ENCODE data around the gene KCTD14. TPM values are rescaled to one million over a fixed set of nuclear protein-coding genes. Genes with fewer than 3 reads are reported as not detected.
A peak's percentile ranks its signal among the peaks of the same experiment; 100 is the strongest.

KCTD14 gene
- polyA plus RNA-seq, 2 of the 4 experiments (the other 2 are of a cell fraction): 2.7 to 3.2 TPM

- Histone ChIP-seq H3K9me3 (no peaks in the 10 kb centered on the region), H3K4me2 (no peak overlapping the region), H3K4me1 (peaks cover 37% of the 10 kb centered on the region), H3K4me3 (no peak overlapping the region), H3K27ac (peak overlapping the region in 1 of 2 experiments; percentile 82; a peak in 3 of 6 replicates)
- no peak for FAIRE-seq
- no peak for DNase-seq (ENCODE audit: low read depth in 1 of 2, low spot score in 1 of 2)
- ChIA-PET POLR2A (no interaction called here), CTCF (interaction anchor here (5.7 kb wide), 1 partner anchor 7 kb away, joined by 59 read pairs; no protein-coding TSS in a partner anchor)
- TF ChIP-seq CHD2 (IDR thresholded peaks at IDR 0.05; ENCODE audit: low read length, partially characterized antibody): no peak
- TF ChIP-seq PHF8 (IDR thresholded peaks at IDR 0.05; ENCODE audit: borderline replicate concordance, low read depth): no peak
- no peak for TF ChIP-seq JUN (IDR thresholded peaks at IDR 0.05)
- no peak for TF ChIP-seq BHLHE40 (IDR thresholded peaks at IDR 0.05; ENCODE audit: low read depth, low read length)
- TF ChIP-seq, protein P1, sequence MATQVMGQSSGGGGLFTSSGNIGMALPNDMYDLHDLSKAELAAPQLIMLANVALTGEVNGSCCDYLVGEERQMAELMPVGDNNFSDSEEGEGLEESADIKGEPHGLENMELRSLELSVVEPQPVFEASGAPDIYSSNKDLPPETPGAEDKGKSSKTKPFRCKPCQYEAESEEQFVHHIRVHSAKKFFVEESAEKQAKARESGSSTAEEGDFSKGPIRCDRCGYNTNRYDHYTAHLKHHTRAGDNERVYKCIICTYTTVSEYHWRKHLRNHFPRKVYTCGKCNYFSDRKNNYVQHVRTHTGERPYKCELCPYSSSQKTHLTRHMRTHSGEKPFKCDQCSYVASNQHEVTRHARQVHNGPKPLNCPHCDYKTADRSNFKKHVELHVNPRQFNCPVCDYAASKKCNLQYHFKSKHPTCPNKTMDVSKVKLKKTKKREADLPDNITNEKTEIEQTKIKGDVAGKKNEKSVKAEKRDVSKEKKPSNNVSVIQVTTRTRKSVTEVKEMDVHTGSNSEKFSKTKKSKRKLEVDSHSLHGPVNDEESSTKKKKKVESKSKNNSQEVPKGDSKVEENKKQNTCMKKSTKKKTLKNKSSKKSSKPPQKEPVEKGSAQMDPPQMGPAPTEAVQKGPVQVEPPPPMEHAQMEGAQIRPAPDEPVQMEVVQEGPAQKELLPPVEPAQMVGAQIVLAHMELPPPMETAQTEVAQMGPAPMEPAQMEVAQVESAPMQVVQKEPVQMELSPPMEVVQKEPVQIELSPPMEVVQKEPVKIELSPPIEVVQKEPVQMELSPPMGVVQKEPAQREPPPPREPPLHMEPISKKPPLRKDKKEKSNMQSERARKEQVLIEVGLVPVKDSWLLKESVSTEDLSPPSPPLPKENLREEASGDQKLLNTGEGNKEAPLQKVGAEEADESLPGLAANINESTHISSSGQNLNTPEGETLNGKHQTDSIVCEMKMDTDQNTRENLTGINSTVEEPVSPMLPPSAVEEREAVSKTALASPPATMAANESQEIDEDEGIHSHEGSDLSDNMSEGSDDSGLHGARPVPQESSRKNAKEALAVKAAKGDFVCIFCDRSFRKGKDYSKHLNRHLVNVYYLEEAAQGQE (IDR thresholded peaks at IDR 0.05): no peak
- no peak for TF ChIP-seq EHMT2 (IDR thresholded peaks at IDR 0.05; ENCODE audit: low read depth)
- ATAC-seq: no peak
- WGBS (ENCODE audit: missing lambda C conversion rate): 91% methylated on average over 8 of the region's 8 CpGs
Measured at GRCh38 chr11:78038697-78039313, 15.7 kb upstream of the KCTD14 start.

- DNase-seq (ENCODE audit: low read depth in 1 of 2, low spot score in 1 of 2): no peak
- no peak for ATAC-seq
- Histone ChIP-seq H3K27ac (peak overlapping the region in 1 of 2 experiments; percentile 40; a peak in 2 of 6 replicates), H3K4me3 (no peak overlapping the region), H3K4me1 (peaks cover 38% of the 10 kb centered on the region), H3K4me2 (no peak overlapping the region), H3K9me3 (no peaks in the 10 kb centered on the region)
- TF ChIP-seq TFCP2L1 (CRISPR knock-in tag; IDR thresholded peaks at IDR 0.05) (no peak), HDAC2 (IDR thresholded peaks at IDR 0.05) (no peak), ZNF302 (CRISPR knock-in tag; IDR thresholded peaks at IDR 0.05) (no peak), NR3C1 (IDR thresholded peaks at IDR 0.05) (no peak), PHF8 (IDR thresholded peaks at IDR 0.05; ENCODE audit: borderline replicate concordance, low read depth) (no peak)
- TF ChIP-seq, protein P2, sequence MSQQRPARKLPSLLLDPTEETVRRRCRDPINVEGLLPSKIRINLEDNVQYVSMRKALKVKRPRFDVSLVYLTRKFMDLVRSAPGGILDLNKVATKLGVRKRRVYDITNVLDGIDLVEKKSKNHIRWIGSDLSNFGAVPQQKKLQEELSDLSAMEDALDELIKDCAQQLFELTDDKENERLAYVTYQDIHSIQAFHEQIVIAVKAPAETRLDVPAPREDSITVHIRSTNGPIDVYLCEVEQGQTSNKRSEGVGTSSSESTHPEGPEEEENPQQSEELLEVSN (IDR thresholded peaks at IDR 0.05; ENCODE audit: borderline replicate concordance, low read depth): no peak
- ChIA-PET CTCF (interaction anchor here (0.6 to 5.7 kb wide), 3 partner anchors 8 to 479 kb away, joined by 3 to 59 read pairs (median 4); no protein-coding TSS in a partner anchor), POLR2A (no interaction called here)
- WGBS (ENCODE audit: missing lambda C conversion rate): 81% methylated on average over 9 of the region's 9 CpGs
- no peak for FAIRE-seq
Measured at GRCh38 chr11:78037825-78038620, 14.9 kb upstream of the KCTD14 start.

GRCh38 chr11:78037056-78037455, 14.0 kb upstream of the KCTD14 start:
- 61% methylated on average over 3 of the region's 3 CpGs for WGBS (ENCODE audit: missing lambda C conversion rate)
- POLR2A ChIA-PET: no interaction called here
- no peak overlapping the region for H3K4me2 ChIP-seq
- no peak overlapping the region for H3K4me3 ChIP-seq
- peaks cover 46% of the 10 kb centered on the region for H3K4me1 ChIP-seq
- H3K27ac ChIP-seq: peak overlapping the region in 1 of 2 experiments; percentile 38; a peak in 3 of 6 replicates
- H3K9me3 ChIP-seq: no peaks in the 10 kb centered on the region
- FAIRE-seq (no peak), DNase-seq (ENCODE audit: low read depth in 1 of 2, low spot score in 1 of 2) (no peak), ATAC-seq (peak; percentile 19 to 46; a peak in 3 of 6 replicates)
- CTCF ChIA-PET: interaction anchor here (0.6 to 5.7 kb wide), 2 partner anchors 9 to 110 kb away, joined by 4 to 59 read pairs; no protein-coding TSS in a partner anchor
- TF ChIP-seq PBX3 (IDR thresholded peaks at IDR 0.05): no peak
- no peak for TF ChIP-seq HDAC2 (IDR thresholded peaks at IDR 0.05)
- TF ChIP-seq, protein P2 (IDR thresholded peaks at IDR 0.05; ENCODE audit: borderline replicate concordance, low read depth): no peak
- TF ChIP-seq ZSCAN20 (CRISPR knock-in tag; IDR thresholded peaks at IDR 0.05): no peak
- no peak for TF ChIP-seq JUN (IDR thresholded peaks at IDR 0.05)
- TF ChIP-seq ZFP36 (IDR thresholded peaks at IDR 0.05; ENCODE audit: borderline replicate concordance, partially characterized antibody): no peak
- TF ChIP-seq GATA3 (IDR thresholded peaks at IDR 0.05; ENCODE audit: borderline replicate concordance): no peak
- no peak for TF ChIP-seq SREBF2 (IDR thresholded peaks at IDR 0.05)
- no peak for TF ChIP-seq EP300 (IDR thresholded peaks at IDR 0.05)
- no peak for TF ChIP-seq NR3C1 (IDR thresholded peaks at IDR 0.05)
- no peak for TF ChIP-seq USF2 (IDR thresholded peaks at IDR 0.05)
- TF ChIP-seq, protein P3, sequence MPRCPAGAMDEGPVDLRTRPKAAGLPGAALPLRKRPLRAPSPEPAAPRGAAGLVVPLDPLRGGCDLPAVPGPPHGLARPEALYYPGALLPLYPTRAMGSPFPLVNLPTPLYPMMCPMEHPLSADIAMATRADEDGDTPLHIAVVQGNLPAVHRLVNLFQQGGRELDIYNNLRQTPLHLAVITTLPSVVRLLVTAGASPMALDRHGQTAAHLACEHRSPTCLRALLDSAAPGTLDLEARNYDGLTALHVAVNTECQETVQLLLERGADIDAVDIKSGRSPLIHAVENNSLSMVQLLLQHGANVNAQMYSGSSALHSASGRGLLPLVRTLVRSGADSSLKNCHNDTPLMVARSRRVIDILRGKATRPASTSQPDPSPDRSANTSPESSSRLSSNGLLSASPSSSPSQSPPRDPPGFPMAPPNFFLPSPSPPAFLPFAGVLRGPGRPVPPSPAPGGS (IDR thresholded peaks at IDR 0.05): no peak
- no peak for TF ChIP-seq MAZ (IDR thresholded peaks at IDR 0.05; ENCODE audit: borderline replicate concordance, low read depth, low read length)
- no peak for TF ChIP-seq POLR2AphosphoS2 (conservative IDR thresholded peaks at IDR 0.05; ENCODE audit: low read length)
